Mucosa of descending colon (tissue), 3 donors: Measurements from ENCODE around the gene FAT4. TPM values are rescaled to one million over a fixed set of nuclear protein-coding genes. Genes with fewer than 3 reads are reported as not detected.

ENCODE experiments used
- ATAC-seq: fragments of 200-7000 bp; cut with Tn5 transposase; one replicate; pipeline ENCODE4 v1.9.1; 2020; ENCODE audit warnings: mild to moderate bottlenecking, moderate library complexity
- DNase-seq, 3 donors: peaks; one replicate each; pipeline ENCODE4 v3.0.0-alpha.2; 2020
- H3K36me3 ChIP-seq: fragments of 200-600 bp; one replicate; pipeline ENCODE4 v1.8.0; 2021; ENCODE audit warnings: low read depth, mild to moderate bottlenecking
- H3K4me1 ChIP-seq: fragments of 200-600 bp; one replicate; pipeline ENCODE4 v1.8.0; 2021; ENCODE audit warnings: low read depth, mild to moderate bottlenecking
- H3K4me3 ChIP-seq: fragments of 200-600 bp; one replicate; pipeline ENCODE4 v1.8.0; 2021; ENCODE audit warnings: mild to moderate bottlenecking
- H3K9me3 ChIP-seq: fragments of 200-600 bp; one replicate; pipeline ENCODE4 v1.8.0; 2021; ENCODE audit warnings: mild to moderate bottlenecking
- CTCF ChIP-seq: fragments of 200-600 bp; IDR thresholded peaks from one replicate; pipeline ENCODE4 v1.8.0; 2022; ENCODE audit warnings: antibody characterized with exemption, mild to moderate bottlenecking
- intact Hi-C, 2 donors: fragments of 100-400 bp; cut with DNase I in 1 of 2; cut with micrococcal nuclease in 1 of 2; formaldehyde crosslinking; loops; one replicate each; pipeline versions ENCODE4 v1.11.0 to v1.11.1; 2022; cut with DNase I, micrococcal nuclease
- total RNA-seq, 3 donors: library from RNA; stranded (reverse); fragmentation: NEBNext Ultra II Directional in 2 of 3; extraction: Animal tissue kit (Norgen Biotek cat#: 25700) in 2 of 3; gene quantifications; one replicate each; pipeline versions ENCODE4 v1.2.1 to v1.2.4, GENCODE V29; 2021 to 2023
- donor health status: DM: no; HTN: no; CAD: no; lungs with moderate emphysema.
- donor health status: DM: no; HTN: no; CAD: no.
- donor health status: DM: no; HTN: yes; CAD: no.

FAT4 gene
- total RNA-seq, 3 donors from 2014 or later: 2.5 to 28.4 (median 4.3) TPM

- peak in 1 of 3 donors; percentile 66 for DNase-seq
- intact Hi-C loops: no loop called here
- Histone ChIP-seq H3K9me3 (no peaks in the 10 kb centered on the region), H3K36me3 (no peaks in the 10 kb centered on the region), H3K4me3 (no peak overlapping the region), H3K4me1 (no peaks in the 10 kb centered on the region)
- TF ChIP-seq CTCF: peak; percentile 29
- ATAC-seq: peak; percentile 58
Observed at GRCh38 chr4:125313497-125313896, 1.3 kb upstream of the FAT4 start.

GRCh38 chr4:125313989-125314667 lies 627 bp upstream of the FAT4 start:
- DNase-seq (no peak), ATAC-seq (no peak)
- H3K4me3 ChIP-seq: no peak overlapping the region
- no peaks in the 10 kb centered on the region for H3K4me1 ChIP-seq
- H3K36me3 ChIP-seq: no peaks in the 10 kb centered on the region
- intact Hi-C loops: no loop called here
- no peak for TF ChIP-seq CTCF
- H3K9me3 ChIP-seq: no peaks in the 10 kb centered on the region

- DNase-seq (peak in 2 of 3 donors; percentile 16 to 34), ATAC-seq (peak; percentile 39)
- TF ChIP-seq CTCF: no peak
- H3K4me1 ChIP-seq: no peaks in the 10 kb centered on the region
- H3K4me3 ChIP-seq: peak overlapping the region; percentile 4
- no peaks in the 10 kb centered on the region for H3K9me3 ChIP-seq
- no peaks in the 10 kb centered on the region for H3K36me3 ChIP-seq
- intact Hi-C loops: no loop called here
Observed at GRCh38 chr4:125315576-125316400, 1.0 kb downstream of the FAT4 start.

- Histone ChIP-seq H3K4me1 (no peaks in the 10 kb centered on the region), H3K9me3 (no peaks in the 10 kb centered on the region), H3K4me3 (peak overlapping the region; percentile 9), H3K36me3 (no peaks in the 10 kb centered on the region)
- no peak for TF ChIP-seq CTCF
- DNase-seq (peak; percentile 21 to 56 (median 29)), ATAC-seq (peak; percentile 5)
- intact Hi-C loops: no loop called here
Observed at GRCh38 chr4:125316401-125316790, 1.6 kb downstream of the FAT4 start.

GRCh38 chr4:125316791-125317524 lies 2.2 kb downstream of the FAT4 start:
- intact Hi-C loops: no loop called here
- Histone ChIP-seq H3K4me3 (peak overlapping the region; percentile 9), H3K36me3 (no peaks in the 10 kb centered on the region), H3K9me3 (no peaks in the 10 kb centered on the region), H3K4me1 (no peaks in the 10 kb centered on the region)
- peak in 2 of 3 donors; percentile 22 to 51 for DNase-seq
- no peak for TF ChIP-seq CTCF
- no peak for ATAC-seq
